Hepatocyte (in vitro differentiated cells): Measurements from ENCODE around the gene PPIH. TPM values are rescaled to one million over a fixed set of nuclear protein-coding genes. Genes with fewer than 3 reads are reported as not detected.
"Not testable (repeated sequence)": the region's sequence is repeated elsewhere in the genome, so short reads cannot be mapped to it uniquely, and the experiment has no call there.

Experiments used
- DNase-seq: peaks from one replicate; pipeline ENCODE4 v3.0.0-alpha.2; 2016; ENCODE audit warnings: low spot score
- H2AFZ ChIP-seq: fragments of 200-600 bp; sonication (generic); 2 replicates; pipeline ENCODE4 v1.6.0; 2016; ENCODE audit warnings: antibody characterized with exemption, mild to moderate bottlenecking
- H3K27ac ChIP-seq: fragments of 200-600 bp; sonication (generic); 2 replicates; pipeline ENCODE4 v1.5.1; 2016; ENCODE audit warnings: mild to moderate bottlenecking
- H3K27me3 ChIP-seq: fragments of 200-600 bp; sonication (generic); 2 replicates; pipeline ENCODE4 v1.6.1; 2016
- H3K36me3 ChIP-seq: fragments of 200-600 bp; sonication (generic); replicated peaks from 2 replicates; pipeline ENCODE4 v1.5.1; 2016; ENCODE audit warnings: low read depth; ENCODE audit not compliant: insufficient read depth
- H3K4me1 ChIP-seq: fragments of 200-600 bp; sonication (generic); 2 replicates; pipeline ENCODE4 v1.5.1; 2016; ENCODE audit warnings: mild to moderate bottlenecking, moderate library complexity; ENCODE audit not compliant: insufficient read depth
- H3K4me2 ChIP-seq: fragments of 200-600 bp; sonication (generic); 2 replicates; pipeline ENCODE4 v1.6.0; 2016
- H3K4me3 ChIP-seq: fragments of 200-600 bp; sonication (generic); 2 replicates; pipeline ENCODE4 v1.5.1; 2016; ENCODE audit warnings: mild to moderate bottlenecking
- H3K79me2 ChIP-seq: fragments of 200-600 bp; sonication (generic); 2 replicates; pipeline ENCODE4 v1.6.0; 2017; ENCODE audit warnings: mild to moderate bottlenecking
- H3K9me2 ChIP-seq: fragments of 200-600 bp; sonication (generic); replicated peaks from 2 replicates; pipeline ENCODE4 v1.6.0; 2017; ENCODE audit warnings: mild to moderate bottlenecking; ENCODE audit not compliant: insufficient read depth
- H3K9me3 ChIP-seq: fragments of 200-600 bp; sonication (generic); 2 replicates; pipeline ENCODE4 v1.5.1; 2016; ENCODE audit warnings: low read depth, mild to moderate bottlenecking
- H4K20me1 ChIP-seq: fragments of 200-600 bp; sonication (generic); 2 replicates; pipeline ENCODE4 v1.6.0; 2016; ENCODE audit warnings: mild to moderate bottlenecking; ENCODE audit not compliant: insufficient read depth, poor library complexity, severe bottlenecking
- CTCF ChIP-seq: fragments of 200-600 bp; sonication (generic); IDR thresholded peaks from 2 replicates; pipeline ENCODE4 v1.5.1; 2016; ENCODE audit warnings: antibody characterized with exemption, mild to moderate bottlenecking; ENCODE audit not compliant: poor library complexity
- EZH2 ChIP-seq: fragments of 200-600 bp; sonication (generic); IDR thresholded peaks from 2 replicates; pipeline ENCODE4 v1.6.1; 2016; ENCODE audit warnings: antibody characterized with exemption, mild to moderate bottlenecking, borderline replicate concordance
- EZH2phosphoT487 ChIP-seq: fragments of 200-600 bp; sonication (generic); IDR thresholded peaks from one replicate; pipeline ENCODE4 v1.6.1; 2018; ENCODE audit warnings: antibody characterized with exemption, mild to moderate bottlenecking, low read depth, moderate library complexity; ENCODE audit not compliant: unreplicated experiment, severe bottlenecking
- WGBS: methylation state at CpG from one replicate; pipeline ENCODE4 v1.1.6; 2016; ENCODE audit warnings: low lambda C conversion rate; ENCODE audit errors: missing lambda C conversion rate; 5-methylcytosine and 5-hydroxymethylcytosine counted together
- polyA plus RNA-seq: library from polyadenylated mRNA; unstranded; fragments of >200 nt; fragmentation: Nextera tagmentation; extraction: Ambion mirVana; gene quantifications from 2 replicates; pipeline ENCODE4 v1.2.1, GENCODE V29; 2016
- total RNA-seq: library from RNA; depleted of rRNA; stranded (reverse); fragments of >200 nt; gene quantifications from 2 replicates; pipeline ENCODE4 v1.2.3, GENCODE V29; 2014

The PPIH gene
- total and polyA plus RNA-seq, 2 experiments from 2014 or later, result 26.1 to 35.6 TPM

- Histone ChIP-seq H3K4me2 (peak overlapping the region; percentile 86), H2AFZ (peak overlapping the region; percentile 72), H3K79me2 (peaks cover 43% of the 10 kb centered on the region), H3K27ac (peak overlapping the region; percentile 96), H3K36me3 (no peaks in the 10 kb centered on the region), H3K9me3 (no peaks in the 10 kb centered on the region), H3K9me2 (no peaks in the 10 kb centered on the region), H4K20me1 (peaks cover 31% of the 10 kb centered on the region), H3K27me3 (no peaks in the 10 kb centered on the region), H3K4me3 (peak overlapping the region; percentile 57), H3K4me1 (peaks cover 36% of the 10 kb centered on the region)
- peak; percentile 48 for DNase-seq
- TF ChIP-seq CTCF (no peak), EZH2 (no peak), EZH2phosphoT487 (no peak)
- WGBS, result 9% methylated on average over 18 of the region's 18 CpGs
Measured at GRCh38 chr1:42680921-42681683, 22.9 kb downstream of the PPIH start.

GRCh38 chr1:42681741-42682483, 23.7 kb downstream of the PPIH start, which contains the start of gene YBX1:
YBX1 (plus strand) TSS chr1:42682418; CDS start chr1:42682566, 148 bp downstream.
- H3K4me1 ChIP-seq, result peaks cover 44% of the 10 kb centered on the region
- peak within 1 kb of the TSS; percentile 72 for H2AFZ ChIP-seq
- H3K4me2 ChIP-seq, result peak within 1 kb of the TSS; percentile 92
- peak within 1 kb of the TSS; percentile 96 for H3K27ac ChIP-seq
- peak; percentile 98 for DNase-seq
- no peak for TF ChIP-seq EZH2phosphoT487
- TF ChIP-seq CTCF, result no peak
- no peak for TF ChIP-seq EZH2
- under 1% methylated on average over 54 of the region's 54 CpGs for WGBS
- peaks cover 51% of the 10 kb centered on the region for H3K79me2 ChIP-seq
- H3K4me3 ChIP-seq, result peak within 1 kb of the TSS; percentile 57
- H3K27me3 ChIP-seq, result no peaks in the 10 kb centered on the region
- H4K20me1 ChIP-seq, result peaks cover 39% of the 10 kb centered on the region
- H3K9me2 ChIP-seq, result no peaks in the 10 kb centered on the region
- H3K9me3 ChIP-seq, result no peaks in the 10 kb centered on the region
- no peaks in the 10 kb centered on the region for H3K36me3 ChIP-seq

GRCh38 chr1:42682484-42682738, 24.2 kb downstream of the PPIH start:
- not testable (repeated sequence) for H3K36me3 ChIP-seq, DNase-seq, H3K9me2 ChIP-seq, H3K27me3 ChIP-seq, H3K9me3 ChIP-seq, H2AFZ ChIP-seq
- 2% methylated on average over 6 of the region's 33 CpGs for WGBS
- H4K20me1 ChIP-seq, result peaks cover 44% of the 10 kb centered on the region
- peak overlapping the region; percentile 51 for H3K4me2 ChIP-seq
- H3K79me2 ChIP-seq, result peaks cover 56% of the 10 kb centered on the region
- peak overlapping the region; percentile 24 for H3K4me3 ChIP-seq
- peaks cover 44% of the 10 kb centered on the region for H3K4me1 ChIP-seq
- H3K27ac ChIP-seq, result peak overlapping the region; percentile 95
